ENCODE results near the gene HECA.
A peak's percentile ranks its signal among the peaks of the same experiment; 100 is the strongest.
"Not testable (repeated sequence)": the region's sequence is repeated elsewhere in the genome, so short reads cannot be mapped to it uniquely, and the experiment has no call there.

Gene HECA

DNA sequence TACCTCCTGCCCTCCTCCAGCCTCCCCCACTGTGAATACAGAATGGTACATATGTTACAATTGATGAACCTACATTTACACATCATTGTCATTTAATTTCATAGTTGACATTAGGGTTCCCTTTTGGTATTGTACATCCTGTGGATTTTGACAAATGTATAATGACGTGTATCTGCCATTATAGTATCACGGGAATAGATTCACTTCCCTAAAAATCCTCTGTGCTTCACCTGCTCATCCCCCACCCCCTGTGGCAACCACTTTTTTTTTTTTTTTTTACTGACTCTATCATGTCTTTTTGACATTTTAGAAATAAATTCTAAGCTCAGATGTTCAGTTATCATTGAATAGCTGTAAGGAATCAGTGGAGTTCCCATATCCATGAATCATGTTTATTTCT is 30.4 kb downstream of the HECA start:
- DNase-seq, result peak; percentile 23

DNA sequence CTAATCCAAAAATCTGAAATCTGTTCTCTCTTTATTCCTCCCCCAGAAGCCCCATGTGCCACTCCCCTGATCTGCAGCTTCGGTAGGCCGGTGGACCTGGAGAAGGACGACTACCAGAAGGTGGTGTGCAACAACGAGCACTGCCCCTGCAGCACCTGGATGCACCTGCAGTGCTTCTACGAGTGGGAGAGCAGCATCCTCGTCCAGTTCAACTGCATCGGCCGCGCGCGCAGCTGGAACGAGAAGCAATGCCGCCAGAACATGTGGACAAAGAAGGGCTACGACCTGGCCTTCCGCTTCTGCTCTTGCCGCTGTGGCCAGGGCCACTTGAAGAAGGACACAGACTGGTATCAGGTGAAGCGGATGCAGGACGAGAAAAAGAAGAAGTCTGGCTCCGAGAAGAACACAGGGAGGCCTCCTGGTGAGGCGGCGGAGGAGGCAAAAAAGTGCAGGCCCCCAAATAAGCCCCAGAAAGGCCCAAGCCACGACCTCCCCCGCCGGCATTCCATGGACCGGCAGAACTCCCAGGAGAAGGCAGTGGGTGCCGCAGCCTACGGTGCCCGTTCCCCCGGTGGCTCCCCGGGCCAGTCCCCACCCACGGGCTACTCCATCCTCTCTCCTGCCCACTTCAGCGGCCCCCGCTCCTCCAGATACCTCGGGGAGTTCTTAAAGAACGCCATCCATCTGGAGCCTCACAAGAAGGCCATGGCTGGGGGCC is 31.5 kb downstream of the HECA start:
- no peak for DNase-seq

DNA sequence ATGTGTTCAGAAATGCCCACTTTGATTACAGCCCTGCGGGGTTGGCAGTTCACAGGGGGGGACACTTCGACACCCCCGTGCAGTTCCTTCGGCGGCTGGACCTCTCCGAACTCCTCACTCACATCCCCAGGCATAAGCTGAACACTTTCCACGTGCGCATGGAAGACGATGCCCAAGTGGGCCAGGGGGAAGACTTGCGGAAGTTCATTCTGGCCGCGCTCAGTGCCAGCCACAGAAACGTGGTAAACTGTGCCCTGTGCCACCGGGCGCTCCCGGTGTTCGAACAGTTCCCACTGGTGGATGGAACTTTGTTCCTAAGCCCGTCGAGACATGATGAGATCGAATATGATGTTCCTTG is 32.1 kb downstream of the HECA start:
- no peak for DNase-seq

DNA sequence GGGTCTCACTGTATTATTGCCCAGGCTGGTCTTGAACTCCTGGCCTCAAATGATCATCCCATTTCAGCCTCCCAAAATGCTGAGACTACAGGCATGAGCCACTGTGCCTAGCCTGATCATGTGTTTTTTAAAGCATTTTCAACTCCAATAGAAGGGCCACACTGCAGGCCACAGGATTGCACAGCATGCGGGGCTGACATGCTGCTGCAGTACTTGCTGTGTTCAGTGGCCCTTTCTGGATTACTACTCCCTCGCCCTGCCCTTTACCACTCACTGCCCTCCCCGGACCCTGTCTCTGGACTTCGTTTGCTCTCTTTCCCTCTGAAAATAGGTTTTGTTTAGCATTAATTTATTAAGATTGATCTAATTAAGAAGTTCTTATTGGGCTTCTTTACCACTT is 37.3 kb downstream of the HECA start:
- no peak for DNase-seq

DNA sequence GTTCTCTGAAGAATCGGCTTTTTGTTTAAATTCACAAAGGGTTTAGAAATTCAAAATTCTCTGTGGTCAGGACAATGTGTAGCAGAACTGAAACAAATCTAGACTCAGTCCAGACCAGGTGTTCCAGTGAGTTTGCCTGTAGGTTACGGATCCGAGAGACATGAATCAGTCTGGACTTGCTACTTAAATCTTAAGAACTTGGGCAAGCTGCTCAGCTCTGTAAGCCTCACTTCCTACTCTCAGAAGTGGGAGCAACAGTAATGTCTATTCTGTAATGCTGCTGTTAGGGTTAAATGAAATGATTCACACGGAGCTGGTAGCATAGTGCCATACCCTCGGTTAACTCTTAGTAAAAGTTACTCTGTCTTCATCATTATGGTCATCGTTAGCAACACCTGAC is 37.7 kb downstream of the HECA start:
- no peak for DNase-seq

DNA sequence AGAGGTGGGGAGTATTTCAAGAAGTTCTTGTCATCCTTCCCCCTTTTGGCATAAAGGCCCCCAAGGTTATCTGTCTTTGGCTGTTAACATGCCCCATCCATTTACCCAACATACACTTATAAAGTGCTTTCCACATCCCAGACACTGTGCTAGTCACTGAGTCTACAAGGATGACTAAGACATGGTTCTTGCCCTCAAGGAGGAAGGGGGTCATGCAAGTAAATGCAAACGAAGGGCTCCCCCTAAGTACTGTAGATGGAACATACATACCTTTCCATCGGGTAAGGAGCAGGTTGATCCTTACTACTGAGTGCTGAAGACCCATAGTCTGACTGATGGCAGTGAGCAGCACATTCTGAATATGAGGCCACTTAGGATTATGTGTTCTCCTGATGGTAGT is 38.3 kb downstream of the HECA start:
- peak; percentile 35 for DNase-seq

DNA sequence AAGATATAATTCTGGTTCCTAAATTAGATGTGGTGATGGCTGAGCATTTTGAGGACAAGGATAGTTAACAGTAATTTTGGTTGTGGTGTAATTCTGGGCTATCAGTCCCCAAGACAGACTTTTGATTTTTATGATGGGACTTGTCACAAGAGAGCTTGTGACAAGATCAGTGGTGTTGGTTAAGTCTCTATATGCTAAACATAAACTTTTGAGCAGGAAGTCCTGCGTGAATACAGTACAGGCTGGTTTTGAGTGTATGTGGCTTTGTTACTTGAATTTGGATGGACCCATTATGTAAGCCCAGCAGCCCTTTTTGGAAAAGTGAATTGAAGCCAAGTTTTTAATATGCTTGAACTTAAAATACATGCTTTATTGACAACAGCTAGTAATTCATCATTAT is 38.9 kb downstream of the HECA start:
- DNase-seq, result no peak

DNA sequence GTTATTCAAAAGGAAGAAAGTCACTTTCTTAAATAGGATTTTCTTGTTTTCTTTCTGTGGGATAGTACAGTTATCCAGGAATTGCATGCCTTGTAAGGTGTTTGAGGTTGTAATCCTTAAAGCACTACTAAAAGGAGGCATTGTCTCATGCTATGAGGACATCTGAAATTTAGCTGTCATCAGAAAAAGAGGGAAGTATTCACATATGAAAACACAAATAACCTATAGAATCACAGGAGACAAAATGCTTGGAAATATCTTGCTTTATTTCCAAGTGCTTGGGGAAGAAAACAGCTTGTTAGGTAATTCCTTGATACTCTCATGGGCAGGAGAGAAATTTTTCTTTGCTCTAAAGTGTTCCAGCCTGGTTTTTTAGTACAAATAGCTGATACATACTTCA is 40.1 kb downstream of the HECA start:
- DNase-seq, result no peak

DNA sequence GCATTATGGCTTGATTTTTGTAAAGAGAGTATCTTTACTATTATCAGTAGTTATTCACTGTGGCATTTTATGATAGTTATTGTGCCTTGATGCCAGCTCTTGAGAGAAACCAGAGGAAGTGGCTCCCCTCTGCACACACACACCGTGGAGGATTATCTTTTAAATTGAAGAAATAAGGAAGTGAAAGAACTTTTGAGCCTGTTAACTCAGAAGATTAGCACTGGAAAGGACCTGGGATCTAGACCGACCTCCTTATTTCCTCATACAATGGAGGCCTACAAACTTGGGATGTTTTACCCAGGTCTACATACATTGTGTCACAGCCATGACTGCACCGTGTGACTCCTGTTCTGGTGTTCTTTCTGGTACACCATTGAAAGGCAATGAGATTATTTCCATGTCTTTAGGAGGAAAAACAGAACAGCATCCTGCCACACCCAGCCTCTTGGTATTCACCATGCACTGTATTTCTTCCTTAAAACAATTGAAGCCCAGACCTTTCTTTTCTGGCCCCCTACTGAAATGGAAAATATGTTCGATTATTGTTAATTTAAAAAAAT is 40.6 kb downstream of the HECA start:
- DNase-seq, result no peak

DNA sequence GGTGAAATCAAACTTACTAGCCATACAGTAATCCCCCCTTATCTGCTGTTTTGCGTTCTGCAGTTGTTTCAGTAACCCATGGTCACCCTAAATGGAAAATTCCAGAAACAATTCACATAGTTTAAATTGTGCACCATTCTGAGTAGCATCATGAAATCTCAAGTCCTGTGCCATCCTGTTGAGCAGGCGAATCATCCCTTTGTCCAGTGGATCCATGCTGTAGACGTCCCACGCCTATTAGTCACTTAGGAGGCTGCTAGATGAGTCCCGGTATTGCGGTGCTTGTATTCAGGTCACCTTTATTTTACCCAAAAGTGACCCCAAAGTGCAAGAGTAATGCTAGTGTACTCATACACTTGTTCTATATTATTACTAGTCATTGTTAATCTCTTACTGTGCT is 46.4 kb downstream of the HECA start:
- no peak for DNase-seq

DNA sequence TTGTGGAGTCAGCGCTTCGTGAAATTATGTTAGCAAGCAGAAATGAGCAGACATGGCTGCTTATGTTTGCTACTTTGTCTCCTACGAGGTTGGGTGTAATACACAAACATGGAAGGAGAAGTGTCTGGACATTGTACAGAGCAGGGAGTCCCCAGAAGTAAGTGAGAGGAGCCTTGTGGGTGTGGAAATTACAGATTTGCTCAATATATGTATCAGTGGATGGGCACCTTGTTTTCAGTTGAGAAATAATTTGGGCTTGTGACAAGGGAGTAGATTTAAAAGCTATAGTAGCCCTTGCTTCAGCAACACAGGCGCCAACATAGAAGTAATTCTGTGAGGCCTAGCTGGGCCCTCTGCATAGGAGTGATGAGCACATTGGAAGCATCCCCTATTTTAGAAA is 49.2 kb downstream of the HECA start:
- DNase-seq, result no peak

DNA sequence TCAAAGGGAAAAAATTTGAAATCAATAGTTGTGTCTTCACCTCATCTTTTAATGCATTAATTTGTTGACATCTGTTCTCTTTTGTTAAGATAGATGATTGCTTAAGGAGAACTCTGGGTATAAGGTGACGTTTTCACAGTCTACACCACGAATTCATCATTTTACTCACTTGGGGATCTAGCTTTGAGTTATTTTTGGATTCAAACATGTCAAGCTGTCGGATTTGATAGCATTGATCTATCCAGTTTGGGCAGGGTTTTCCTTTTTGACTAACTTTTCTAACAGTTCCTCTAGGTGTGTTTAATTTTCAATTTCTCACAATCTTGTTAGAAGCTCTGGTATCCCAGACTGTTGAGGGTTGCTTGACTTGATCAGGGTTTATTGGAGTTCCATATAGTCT is 49.6 kb downstream of the HECA start:
- no peak for DNase-seq

DNA sequence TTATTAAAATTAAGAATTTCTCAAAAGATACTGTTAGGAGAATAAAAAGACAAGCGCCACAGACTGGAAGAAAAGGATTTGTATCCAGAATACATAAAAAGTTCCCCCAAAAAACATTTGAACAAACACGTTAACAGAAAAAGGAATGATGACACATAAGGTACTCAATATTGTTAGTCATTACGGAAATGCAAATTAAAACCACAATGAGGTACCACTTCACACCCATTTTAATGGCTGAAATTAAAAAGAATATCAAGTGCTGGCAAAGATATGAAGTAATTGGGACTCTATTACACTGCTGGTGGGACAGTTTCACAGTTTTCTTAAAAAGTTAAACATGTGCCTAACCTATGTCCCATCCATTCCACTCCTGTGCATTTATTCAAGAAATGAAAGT is 51.4 kb downstream of the HECA start:
- no peak for DNase-seq

DNA sequence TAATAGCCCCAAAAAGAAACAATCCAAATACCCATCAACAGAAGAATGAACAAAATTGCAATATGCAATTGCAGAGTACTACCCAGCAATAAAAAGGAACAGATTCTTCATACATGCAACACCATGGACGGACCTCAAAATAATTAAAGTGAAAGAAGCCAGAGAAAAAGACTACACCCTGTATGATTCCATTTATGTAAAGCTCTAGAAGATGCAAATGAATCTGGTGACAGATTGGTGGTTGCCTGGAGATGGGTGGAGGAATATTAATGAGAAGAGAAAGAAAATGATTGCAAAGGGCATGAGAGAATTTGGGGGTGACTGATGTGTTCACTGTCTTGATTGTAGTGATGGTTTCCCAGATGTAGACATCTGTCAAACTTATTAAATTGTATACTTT is 51.8 kb downstream of the HECA start:
- DNase-seq, result peak; percentile 18

DNA sequence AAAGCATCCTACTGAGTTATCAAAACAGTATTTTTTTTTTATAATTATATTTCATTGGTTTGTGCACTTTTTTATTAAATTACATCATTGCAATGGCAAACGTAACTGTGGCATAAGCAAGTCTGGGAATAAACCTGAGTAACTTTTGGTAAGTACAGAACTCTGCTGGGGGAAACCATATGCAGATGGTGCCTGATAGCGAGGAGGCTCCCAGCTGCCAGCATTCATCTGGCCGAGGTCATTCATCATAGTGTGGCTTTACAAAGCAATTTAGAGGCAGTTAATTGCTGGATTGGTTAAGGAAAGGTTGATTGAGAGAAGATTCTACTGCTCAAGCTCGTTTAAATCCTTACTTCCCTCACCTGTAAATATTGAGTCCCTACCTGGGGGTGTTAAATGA is 52.6 kb downstream of the HECA start:
- peak; percentile 93 for DNase-seq

DNA sequence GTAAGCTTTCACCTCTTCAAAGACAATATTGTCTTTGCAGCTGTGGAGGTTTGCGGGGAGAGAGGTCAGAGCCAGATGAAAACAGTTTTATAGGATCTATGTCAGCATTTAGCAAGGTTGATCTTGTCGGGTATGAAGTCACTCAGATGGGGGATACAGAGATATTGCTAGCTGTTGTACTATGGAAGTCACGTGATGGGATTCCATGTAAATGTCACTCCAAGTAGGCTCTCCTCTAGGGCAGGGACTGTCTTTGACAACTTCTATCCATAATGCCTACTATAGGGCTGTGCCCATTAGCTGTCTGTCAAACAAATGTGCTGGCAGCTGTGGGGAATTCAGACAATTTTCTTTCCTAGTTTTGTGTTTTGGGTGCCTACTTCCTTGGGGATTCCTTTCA is 54.8 kb downstream of the HECA start:
- DNase-seq, result no peak

DNA sequence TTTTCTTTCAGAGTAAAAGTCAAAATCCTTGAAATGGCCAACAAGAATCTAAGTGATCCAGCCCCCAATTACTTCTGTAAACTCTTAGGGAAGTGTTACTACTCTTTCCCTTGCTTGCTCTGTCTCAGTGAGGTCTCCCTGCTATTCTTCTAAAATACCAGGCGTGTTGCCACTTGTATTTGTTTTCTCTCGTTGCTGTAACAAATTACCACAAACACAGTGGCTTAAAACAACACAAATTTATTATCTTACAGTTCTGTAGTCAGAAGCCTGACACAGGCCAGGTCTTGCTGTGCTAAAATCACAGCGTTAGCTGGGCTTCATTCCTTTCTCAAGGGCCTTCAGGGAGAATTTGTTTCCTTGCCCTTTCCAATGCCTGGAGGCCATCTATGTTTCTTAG is 59.9 kb downstream of the HECA start:
- DNase-seq, result no peak

DNA sequence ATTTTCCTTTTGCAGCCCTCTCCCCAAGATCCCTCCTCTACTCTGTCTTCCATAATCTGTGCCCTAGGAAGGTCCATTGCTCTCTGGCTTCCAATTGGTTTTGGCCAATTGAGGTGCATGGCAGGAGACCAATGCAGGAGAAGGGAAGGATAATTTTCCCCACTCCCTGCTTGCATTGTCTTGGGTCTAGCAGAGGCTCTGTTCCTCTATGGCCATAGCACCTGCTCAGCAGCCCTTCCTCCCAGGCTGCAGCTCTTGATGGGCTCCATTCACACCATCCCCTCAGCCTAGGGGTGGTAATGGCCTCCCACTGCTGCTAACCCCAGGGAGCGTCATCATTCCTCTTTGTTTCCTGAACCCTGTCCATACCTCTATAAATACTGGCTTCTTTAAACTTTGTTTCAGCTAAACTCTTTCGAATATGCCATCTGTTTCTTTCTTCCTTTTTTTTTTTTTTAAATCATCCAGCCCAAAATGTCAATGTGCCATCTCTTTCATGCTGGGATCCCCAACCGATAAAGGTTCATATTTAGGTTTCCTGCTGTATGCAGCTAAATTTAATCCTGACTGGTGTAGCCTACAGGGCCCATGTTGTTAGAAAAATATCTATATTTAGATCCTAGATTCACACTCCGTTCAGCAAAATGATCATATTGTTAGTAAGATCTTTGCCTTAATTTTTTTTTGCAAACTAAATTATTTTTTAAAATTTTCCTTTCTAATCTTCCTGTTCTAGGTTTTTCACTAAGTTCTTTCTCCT is 63.8 kb downstream of the HECA start:
- DNase-seq, result peak; percentile 84

DNA sequence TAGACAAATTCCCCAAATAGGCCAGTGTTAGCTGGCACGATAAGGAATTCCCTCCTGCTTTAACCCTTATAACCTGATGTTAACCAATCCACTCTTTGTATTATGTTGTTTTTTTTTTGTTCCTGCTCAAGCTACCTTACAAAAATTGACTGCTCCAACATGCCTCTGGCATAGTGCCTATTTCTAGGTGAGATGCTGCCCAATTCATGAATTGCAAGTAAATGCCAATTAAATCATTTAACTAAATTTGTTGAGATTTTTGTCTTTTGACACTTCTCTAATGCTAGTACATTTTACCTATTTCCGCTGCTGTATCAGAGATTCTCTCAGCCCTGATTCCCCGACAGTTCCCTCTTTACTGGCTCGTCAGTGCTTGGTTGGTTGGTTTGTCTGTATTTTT is 66.5 kb downstream of the HECA start:
- DNase-seq, result no peak

DNA sequence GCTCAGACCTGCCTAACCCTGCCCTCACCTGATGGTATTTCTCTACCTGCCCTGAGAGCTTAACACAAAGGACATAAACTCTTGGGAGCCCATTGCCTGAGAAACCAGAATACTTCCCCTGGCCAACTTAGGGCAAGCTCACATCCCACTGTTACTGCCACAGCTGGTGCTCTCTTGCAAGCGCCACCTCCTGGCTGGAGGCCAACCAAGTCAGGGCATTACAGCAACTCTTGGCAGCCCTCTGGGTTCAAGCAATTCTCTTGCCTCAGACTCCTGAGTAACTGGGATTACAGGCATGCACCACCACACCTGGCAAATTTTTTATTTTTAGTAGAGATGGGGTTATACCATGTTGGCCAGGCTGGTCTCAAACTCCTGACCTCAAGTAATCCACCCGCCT is 70.1 kb downstream of the HECA start:
- DNase-seq, result peak; percentile 54

DNA sequence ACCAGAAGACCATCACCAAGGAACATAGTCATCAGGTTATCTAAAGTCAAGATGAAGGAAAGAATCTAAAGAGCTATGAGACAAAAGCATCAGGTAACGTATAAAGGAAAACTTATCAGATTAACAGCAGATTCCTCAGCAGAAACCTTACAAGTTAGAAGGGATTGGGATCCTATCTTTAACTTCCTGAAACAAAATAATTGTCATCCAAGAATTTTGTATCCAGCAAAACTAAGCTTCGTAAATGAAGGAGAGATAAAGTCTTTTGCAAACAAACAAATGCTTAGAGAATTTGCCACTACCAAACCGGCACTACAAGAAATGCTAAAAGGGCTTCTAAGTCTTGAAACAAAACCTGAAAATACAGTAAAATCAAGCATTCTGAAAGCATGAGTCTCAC is 71.0 kb downstream of the HECA start:
- DNase-seq, result no peak

DNA sequence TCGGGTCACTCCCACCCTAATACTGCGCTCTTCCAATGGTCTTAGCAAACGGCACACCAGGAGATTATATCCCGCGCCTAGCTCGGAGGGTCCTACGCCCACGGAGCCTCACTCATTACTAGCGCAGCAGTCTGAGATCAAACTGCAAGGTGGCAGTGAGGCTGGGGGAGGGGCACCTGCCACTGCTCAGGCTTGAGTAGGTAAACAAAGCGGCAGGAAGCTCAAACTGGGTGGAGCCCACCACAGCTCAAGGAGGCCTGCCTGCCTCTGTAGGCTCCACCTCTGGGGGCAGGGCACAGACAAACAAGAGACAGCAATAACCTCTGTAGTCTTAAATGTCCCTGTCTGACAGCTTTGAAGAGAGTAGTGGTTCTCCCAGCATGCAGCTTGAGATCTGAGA is 75.9 kb downstream of the HECA start:
- DNase-seq, result not testable (repeated sequence)

DNA sequence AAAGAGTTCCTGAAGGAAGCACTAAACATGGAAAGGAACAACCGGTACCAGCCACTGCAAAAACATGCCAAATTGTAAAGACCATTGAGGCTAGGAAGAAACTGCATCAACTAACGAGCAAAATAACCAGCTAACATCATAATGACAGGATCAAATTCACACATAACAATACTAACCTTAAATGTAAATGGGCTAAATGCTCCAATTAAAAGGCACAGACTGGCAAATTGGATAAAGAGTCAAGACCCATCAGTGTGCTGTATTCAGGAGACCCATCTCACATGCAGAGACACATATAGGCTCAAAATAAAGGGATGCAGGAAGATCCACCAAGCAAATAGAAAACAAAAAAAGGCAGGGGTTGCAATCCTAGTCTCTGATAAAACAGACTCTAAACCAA is 77.6 kb downstream of the HECA start:
- DNase-seq, result not testable (repeated sequence)

DNA sequence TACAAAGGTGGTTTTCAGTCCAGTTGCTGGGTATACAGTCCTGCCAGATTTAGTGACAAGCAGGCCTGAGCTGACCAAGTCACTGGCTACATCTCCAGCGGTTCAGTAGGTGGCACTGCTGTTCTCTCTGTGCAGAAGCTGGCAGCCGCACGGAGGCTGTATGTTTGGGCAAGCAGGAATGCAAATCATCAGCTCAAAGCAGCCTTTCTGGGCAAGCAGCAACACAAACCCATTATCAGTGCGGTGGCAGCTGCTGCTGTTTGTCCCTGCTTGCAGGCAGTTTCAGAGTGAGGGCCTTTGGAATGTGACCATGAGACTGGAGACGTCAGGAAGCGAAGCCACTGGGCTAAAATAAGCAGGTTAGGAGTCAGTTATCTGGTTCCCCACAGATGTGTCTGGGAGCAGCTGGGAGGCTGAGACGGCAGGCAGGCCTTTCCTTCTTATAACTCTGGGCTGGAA is 84.4 kb downstream of the HECA start:
- peak; percentile 98 for DNase-seq

DNA sequence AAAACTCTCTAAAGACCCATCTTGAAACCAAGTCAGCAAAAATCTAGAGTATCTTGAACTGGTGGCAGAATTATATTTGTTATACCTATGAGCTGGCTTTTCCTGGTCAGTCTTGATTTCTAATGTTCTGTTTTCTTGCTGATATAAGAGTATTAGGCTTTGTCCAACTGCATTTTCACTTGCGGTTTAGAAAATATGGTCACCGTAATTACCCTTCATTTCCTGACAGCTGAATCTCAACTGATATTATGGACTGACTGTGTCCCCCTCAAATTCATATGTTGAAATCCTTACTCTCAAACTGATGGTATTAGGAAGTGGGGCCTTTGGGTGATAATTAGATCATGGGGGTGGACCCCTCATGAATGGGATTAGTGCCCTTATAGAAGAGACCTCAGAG is 84.9 kb downstream of the HECA start:
- DNase-seq, result no peak
